ENCODE measurements around the gene RNF26.
"Not testable (repeated sequence)": the region's sequence is repeated elsewhere in the genome, so short reads cannot be mapped to it uniquely, and the experiment has no call there.

The RNF26 gene

GRCh38 chr11:119372260-119373058 lies 38.1 kb downstream of the RNF26 start:
- no peak for DNase-seq

GRCh38 chr11:119373059-119373920 lies 39.0 kb downstream of the RNF26 start:
- DNase-seq, result no peak

- DNase-seq, result peak; percentile 48
These were observed 39.7 kb downstream of the RNF26 start for GRCh38 chr11:119373921-119374631.

GRCh38 chr11:119374632-119375336 lies 40.5 kb downstream of the RNF26 start:
- DNase-seq, result no peak

- no peak for DNase-seq
These were observed 41.2 kb downstream of the RNF26 start for GRCh38 chr11:119375337-119376196.

- DNase-seq, result no peak
These were observed 42.0 kb downstream of the RNF26 start for GRCh38 chr11:119376197-119376847.

GRCh38 chr11:119377112-119377901 lies 43.0 kb downstream of the RNF26 start:
- DNase-seq, result no peak

- no peak for DNase-seq
These were observed 43.8 kb downstream of the RNF26 start for GRCh38 chr11:119377961-119378667.

GRCh38 chr11:119378851-119379465 lies 44.6 kb downstream of the RNF26 start:
- DNase-seq, result no peak

GRCh38 chr11:119380160-119380826 lies 46.0 kb downstream of the RNF26 start:
- no peak for DNase-seq

GRCh38 chr11:119380827-119381180 lies 46.5 kb downstream of the RNF26 start:
- DNase-seq, result no peak

- DNase-seq, result peak; percentile 96
These were observed 47.1 kb downstream of the RNF26 start, which contains the start of gene USP2 for GRCh38 chr11:119381181-119381988. USP2 (minus strand) TSS chr11:119381690; CDS start chr11:119373480, 8,210 bp downstream.

GRCh38 chr11:119382101-119382500 lies 47.8 kb downstream of the RNF26 start:
- no peak for DNase-seq

GRCh38 chr11:119382513-119382912 lies 48.2 kb downstream of the RNF26 start:
- DNase-seq, result not testable (repeated sequence)

- DNase-seq, result no peak
These were observed 50.0 kb downstream of the RNF26 start for GRCh38 chr11:119384332-119384731.

Data from stimulated activated CD4-positive, alpha-beta T cell treated with anti-CD3 and anti-CD28 coated beads, Interleukin-4, amount 100 ng/mL, for 24 hours (primary cell).